Activated CD4-positive, alpha-beta T cell treated with anti-CD3 and anti-CD28 coated beads, Interleukin-2, amount 50 U/mL, for 16 hours (primary cell): ENCODE results near the gene ACTN1.

Experiments
- DNase-seq: peaks from one replicate; pipeline ENCODE4 v3.0.0-alpha.2; 2020

Gene ACTN1

DNA sequence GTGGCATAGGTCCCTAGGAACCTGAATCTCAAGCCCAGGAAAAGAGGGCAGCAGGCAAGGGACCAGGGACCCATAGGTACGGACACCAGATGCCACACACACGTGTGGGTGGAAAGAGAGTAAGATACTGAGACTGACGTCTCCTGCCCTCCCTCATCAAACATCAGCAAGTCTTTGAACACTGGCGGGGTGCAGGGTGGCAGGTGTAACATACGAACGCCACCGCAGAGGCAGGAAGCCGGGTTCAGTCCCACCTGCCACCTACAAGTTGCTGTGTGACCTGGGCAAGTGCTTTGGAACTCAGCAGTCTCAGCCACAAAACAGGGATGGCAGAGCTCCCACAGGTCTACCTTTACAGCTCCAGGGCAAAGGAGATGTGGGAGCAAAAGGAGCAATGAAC lies 11.1 kb downstream of the ACTN1 start:
- no peak for DNase-seq

GRCh38 chr14:68967459-68967940 lies 11.6 kb downstream of the ACTN1 start:
- DNase-seq: no peak

GRCh38 chr14:68966872-68967301 lies 12.2 kb downstream of the ACTN1 start:
- DNase-seq: no peak

- DNase-seq: no peak
Observed at GRCh38 chr14:68965261-68965761, 13.8 kb downstream of the ACTN1 start.

GRCh38 chr14:68964300-68965093 lies 14.6 kb downstream of the ACTN1 start:
- no peak for DNase-seq

GRCh38 chr14:68962681-68963080 lies 16.4 kb downstream of the ACTN1 start:
- DNase-seq: no peak

DNA sequence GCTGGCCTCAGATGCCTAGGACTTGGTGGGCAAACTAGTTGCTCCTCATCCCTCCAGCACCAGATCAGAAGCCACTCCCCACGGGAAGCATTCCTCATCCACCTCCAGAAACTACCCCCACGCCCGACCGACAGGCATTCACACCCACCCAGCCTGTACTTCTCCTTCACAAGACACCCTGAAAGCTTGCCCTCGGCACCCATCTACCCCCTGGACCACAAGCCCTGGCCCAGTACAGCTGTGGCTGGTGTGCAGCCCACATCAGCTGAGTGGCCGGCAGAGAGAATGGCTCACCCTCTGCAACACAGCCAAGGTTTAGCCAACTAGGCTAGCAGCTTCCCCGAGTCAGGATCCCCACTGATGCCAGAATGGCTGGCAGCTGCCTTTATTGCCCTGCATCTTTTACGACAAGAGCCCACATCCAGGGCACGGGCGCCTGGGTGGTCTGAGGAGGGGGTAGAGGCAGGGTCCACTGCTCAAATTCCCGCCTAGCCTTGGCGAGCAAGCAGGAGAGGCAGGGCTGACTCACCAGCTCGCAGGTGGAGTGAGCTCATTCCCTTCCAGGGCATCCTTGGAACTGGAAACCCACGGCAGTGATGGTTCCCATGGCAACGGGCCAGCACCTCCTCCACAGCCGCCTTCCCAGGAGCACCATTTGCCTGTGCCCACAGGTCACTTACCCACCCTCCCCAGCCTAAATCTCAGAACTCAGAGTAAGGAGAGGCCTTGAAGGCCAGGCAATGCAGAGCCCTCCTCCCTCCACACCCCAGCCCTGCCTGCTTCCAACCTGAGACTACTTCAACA lies 17.1 kb downstream of the ACTN1 start:
- no peak for DNase-seq

- DNase-seq: no peak
Observed at GRCh38 chr14:68961361-68961760, 17.7 kb downstream of the ACTN1 start.

DNA sequence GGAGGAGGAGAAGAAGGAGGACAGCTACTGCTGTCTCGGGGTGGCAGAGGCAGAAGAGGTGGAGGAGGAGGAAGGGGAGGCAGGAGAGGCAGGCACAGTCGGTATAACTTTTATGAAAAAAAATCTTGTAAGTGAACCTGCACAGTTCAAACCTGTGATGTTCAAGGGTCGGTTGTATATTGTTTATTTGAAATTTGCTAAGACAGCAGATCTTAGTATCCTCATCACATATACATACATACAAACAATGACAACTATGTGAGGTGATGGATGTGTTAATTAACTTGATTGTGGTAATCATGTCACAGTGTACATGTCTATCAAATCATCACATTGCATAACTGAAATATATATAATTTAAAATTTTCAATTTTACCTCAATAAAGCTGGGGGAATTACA lies 19.0 kb downstream of the ACTN1 start:
- DNase-seq: no peak

- DNase-seq: no peak
Observed at GRCh38 chr14:68959035-68959434, 20.1 kb downstream of the ACTN1 start.

DNA sequence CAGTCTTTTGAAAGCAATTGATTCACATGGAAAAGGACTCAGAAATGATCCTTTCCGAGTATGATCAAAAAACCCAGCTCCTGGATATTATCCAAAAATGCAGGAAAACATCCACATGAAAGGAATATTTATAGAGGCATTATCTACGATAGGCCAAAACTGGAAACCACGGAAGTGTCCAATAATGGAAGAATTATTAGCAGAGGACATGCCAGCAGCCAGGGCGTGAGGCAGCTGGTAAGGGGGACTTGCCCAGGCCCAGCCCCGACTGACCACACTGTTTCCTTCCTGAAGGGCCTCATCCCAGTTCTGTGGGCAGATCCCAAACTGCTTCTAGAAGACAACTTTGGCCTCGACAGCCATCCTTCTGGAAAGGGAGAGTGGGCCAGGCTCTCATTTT lies 20.5 kb downstream of the ACTN1 start:
- DNase-seq: no peak

DNA sequence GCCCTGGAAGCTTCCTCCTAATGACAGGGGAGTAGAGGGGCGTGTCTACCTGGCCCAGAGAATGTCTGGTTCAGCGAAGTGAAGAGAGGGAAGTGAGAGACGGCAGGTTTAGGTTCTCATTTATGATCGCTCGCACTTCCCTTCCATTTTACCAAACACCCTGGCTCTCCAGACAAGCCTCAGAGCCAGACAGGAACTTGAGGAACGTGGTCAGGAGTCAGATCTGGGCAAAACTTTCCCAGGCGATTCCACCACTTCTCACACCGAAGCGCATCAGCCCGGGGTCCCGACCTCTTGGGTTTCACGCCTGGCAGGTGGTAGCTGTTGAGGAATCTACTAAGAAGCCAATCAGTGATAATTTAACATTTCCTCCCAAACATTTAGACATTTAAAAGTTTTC lies 21.3 kb downstream of the ACTN1 start:
- no peak for DNase-seq

DNA sequence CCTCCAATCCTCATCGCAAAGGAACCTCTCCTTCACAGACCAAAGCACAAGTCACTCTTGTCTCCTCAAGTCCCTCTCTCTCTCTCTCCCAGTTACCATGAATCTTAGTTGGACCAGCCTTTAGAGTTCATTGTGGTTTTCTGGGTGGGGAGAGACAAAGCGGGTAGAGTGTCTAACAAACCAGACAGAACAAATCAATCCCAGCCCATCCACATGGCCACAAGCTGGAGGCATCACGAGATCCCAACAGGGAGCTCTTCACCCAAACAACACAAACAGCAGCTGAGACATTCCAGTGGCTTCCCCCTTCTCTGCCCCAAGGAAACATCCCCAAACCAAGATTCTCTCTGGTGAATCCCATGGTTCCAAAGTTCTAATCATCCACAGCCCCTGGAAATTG lies 22.4 kb downstream of the ACTN1 start:
- DNase-seq: no peak

- no peak for DNase-seq
Observed at GRCh38 chr14:68955851-68956179, 23.3 kb downstream of the ACTN1 start.

DNA sequence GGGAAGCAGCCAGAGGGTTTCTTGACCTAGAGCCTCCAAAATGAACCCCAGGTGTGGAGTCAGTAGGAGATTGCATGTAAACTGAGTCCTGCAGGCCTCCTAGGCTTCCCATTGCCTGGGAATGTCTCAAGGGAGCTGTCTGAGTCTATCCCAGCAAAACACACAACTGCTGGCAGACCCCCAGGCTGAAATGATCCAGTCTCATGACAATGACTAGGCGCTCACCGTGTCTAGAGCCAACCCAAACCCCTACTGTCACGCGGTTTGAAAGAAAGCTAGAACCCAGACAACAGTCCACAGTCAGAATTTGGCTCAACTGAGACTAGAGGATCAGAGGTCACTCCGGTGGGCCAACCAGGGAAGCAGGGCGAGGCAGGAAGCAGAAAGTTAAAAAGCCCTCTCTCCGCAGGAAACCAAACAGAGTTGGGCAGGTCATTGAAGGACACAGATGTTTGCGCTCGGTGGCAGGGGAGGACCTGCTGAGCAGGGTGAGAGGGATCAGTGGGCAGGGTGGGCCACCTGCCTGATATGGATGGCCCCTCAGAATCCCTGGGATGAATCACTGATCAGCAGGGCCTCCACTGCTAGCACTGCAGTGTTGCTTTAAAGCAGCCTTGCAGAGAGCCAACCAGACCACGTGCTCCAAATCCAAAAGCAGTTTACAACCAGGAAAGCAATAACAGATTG lies 23.8 kb downstream of the ACTN1 start:
- DNase-seq: no peak

DNA sequence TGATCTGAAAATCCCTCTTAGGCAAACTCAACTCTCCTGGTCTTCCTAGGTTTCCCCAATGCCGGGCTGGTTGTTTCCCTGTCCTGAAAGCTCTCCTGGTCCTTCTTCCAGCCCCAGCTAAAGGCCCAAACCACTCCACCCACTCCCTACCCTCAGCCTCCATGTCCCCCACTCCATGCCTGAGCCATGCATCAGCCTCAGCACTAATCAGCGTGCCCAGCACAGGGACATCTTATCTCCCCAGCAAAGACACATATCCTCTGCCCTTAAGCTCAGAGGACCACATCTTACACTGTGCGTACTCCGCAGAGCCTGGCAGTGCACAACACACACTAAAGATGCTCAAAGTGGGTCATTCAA lies 25.9 kb downstream of the ACTN1 start:
- no peak for DNase-seq

- no peak for DNase-seq
Observed at GRCh38 chr14:68952531-68953195, 26.4 kb downstream of the ACTN1 start.

- no peak for DNase-seq
Observed at GRCh38 chr14:68951800-68952530, 27.1 kb downstream of the ACTN1 start.

GRCh38 chr14:68951035-68951797 lies 27.9 kb downstream of the ACTN1 start:
- DNase-seq: no peak

- no peak for DNase-seq
Observed at GRCh38 chr14:68950111-68950510, 29.0 kb downstream of the ACTN1 start.

DNA sequence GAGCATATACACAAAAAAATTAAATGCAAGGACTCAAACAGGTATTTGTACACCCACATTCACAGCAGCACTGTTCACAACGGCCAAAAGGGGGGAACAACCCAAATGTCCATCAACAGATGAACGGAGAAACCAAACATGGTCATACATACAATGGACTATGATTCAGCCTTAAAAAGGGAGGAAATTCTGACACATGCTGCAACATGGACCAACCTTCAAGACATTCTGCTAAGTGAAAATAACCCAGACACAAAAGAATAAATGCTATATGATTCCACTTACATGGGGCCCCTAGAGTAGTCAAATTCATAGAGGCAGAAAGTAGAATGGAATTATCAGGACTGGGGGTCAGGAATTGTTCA lies 29.5 kb downstream of the ACTN1 start:
- no peak for DNase-seq
